Measurements from ENCODE around the gene ICA1. TPM values are rescaled to one million over a fixed set of nuclear protein-coding genes. Genes with fewer than 3 reads are reported as not detected.
A peak's percentile ranks its signal among the peaks of the same experiment; 100 is the strongest.

ICA1 gene
- polyA plus RNA-seq, 4 donors, result 32.1 to 65.5 (median 45.7) TPM

DNA sequence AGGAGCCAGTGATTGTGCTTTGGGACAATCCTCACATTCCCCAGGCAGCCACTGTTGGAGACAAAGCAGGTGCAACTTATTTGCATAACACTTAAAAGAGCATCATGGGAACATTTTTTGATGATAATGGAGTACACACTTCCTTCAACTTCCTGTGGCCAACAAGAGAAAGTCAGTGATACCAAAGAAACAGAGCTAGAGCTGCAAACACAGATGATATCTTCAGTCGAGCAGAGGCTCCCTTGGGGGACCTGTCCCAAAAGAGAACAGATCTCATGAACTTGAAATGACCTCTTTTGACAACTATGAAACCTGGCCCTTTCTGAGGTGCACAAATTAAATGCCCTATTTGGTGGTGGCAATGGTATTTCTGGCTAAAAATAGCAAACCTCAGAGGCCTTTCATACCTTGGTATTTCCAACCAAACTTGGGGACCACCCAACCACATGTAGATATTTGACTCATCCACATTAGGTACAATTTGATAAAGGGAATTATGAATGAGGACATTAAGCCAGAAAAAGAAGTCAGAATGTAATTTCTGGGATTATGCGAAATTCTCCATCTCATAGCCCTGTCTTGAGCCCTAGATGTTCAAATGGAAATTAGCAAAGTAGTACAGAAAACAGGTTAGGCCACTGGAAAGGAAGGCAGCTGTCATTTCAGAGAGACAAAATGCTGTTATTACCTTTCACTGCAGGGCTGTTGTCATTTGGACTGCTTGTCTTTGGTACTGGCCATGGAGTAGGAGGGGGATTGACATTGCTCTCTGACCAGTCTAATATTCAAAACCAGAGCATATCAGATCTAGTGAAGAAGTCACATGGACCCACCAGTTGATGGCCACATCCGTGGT lies 146.2 kb downstream of the ICA1 start:
- H3K27me3 ChIP-seq (ENCODE audit: control insufficient read depth in 3 of 3, insufficient read depth in 3 of 3, low read length in 3 of 3), result no peaks in the 10 kb centered on the region
- peak in 1 of 2 donors; percentile 16 for DNase-seq
- no peak overlapping the region for H3K4me3 ChIP-seq (ENCODE audit: low read depth in 1 of 3, low read length in 3 of 3)
- H3K27ac ChIP-seq (ENCODE audit: low read depth in 1 of 3, low read length in 2 of 3), result no peak overlapping the region
- 77 to 88% (median 84%) methylated on average over 3 of the region's 3 CpGs for WGBS, 3 donors
- peaks cover 3 to 21% (median 5%) of the 10 kb centered on the region in 3 donors for H3K36me3 ChIP-seq (ENCODE audit: control insufficient read depth in 3 of 3, insufficient read depth in 2 of 3, low read depth in 1 of 3, low read length in 3 of 3)
- no peak for FAIRE-seq
- no peaks in the 10 kb centered on the region for H3K4me1 ChIP-seq (ENCODE audit: control insufficient read depth in 3 of 3, insufficient read depth in 2 of 3, low read depth in 1 of 3, low read length in 2 of 3)
- H3K9me3 ChIP-seq (ENCODE audit: control insufficient read depth in 2 of 2, insufficient read depth in 1 of 2, low read depth in 1 of 2, low read length in 1 of 2), result peaks cover 0 to 8% of the 10 kb centered on the region in 2 donors

GRCh38 chr7:8114175-8114574 lies 147.8 kb downstream of the ICA1 start:
- Histone ChIP-seq H3K9me3 (ENCODE audit: control insufficient read depth in 2 of 2, insufficient read depth in 1 of 2, low read depth in 1 of 2, low read length in 1 of 2) (peaks cover 0 to 8% of the 10 kb centered on the region in 2 donors), H3K4me1 (ENCODE audit: control insufficient read depth in 3 of 3, insufficient read depth in 2 of 3, low read depth in 1 of 3, low read length in 2 of 3) (no peaks in the 10 kb centered on the region), H3K4me3 (ENCODE audit: low read depth in 1 of 3, low read length in 3 of 3) (no peak overlapping the region), H3K36me3 (ENCODE audit: control insufficient read depth in 3 of 3, insufficient read depth in 2 of 3, low read depth in 1 of 3, low read length in 3 of 3) (peaks cover 3 to 17% (median 3%) of the 10 kb centered on the region in 3 donors), H3K27ac (ENCODE audit: low read depth in 1 of 3, low read length in 2 of 3) (no peak overlapping the region), H3K27me3 (ENCODE audit: control insufficient read depth in 3 of 3, insufficient read depth in 3 of 3, low read length in 3 of 3) (no peaks in the 10 kb centered on the region)
- FAIRE-seq (no peak), DNase-seq (no peak)
- WGBS, 3 donors, result 77 to 82% (median 79%) methylated on average over 4 of the region's 4 CpGs

DNA sequence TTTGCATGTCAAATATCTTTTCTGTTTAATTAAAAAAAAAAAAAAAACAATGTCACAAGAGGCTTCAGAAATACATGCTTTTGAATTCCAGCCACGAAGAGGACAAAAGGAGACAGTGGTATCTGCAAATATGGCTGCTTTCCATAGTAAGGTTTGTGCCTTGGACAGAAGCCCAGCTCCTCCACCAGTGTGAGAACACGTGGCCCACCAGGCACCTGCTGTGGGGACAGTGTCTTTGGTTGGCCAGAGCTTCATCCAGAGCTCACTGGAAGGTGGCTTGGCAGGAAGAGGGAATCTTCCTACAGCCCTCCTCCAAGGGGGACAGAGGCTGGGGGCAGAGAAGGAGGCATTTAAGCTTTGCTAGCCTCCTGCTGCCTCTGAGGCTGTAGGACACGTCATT lies 148.8 kb downstream of the ICA1 start:
- Histone ChIP-seq H3K27me3 (ENCODE audit: control insufficient read depth in 3 of 3, insufficient read depth in 3 of 3, low read length in 3 of 3) (no peaks in the 10 kb centered on the region), H3K27ac (ENCODE audit: low read depth in 1 of 3, low read length in 2 of 3) (no peak overlapping the region), H3K4me1 (ENCODE audit: control insufficient read depth in 3 of 3, insufficient read depth in 2 of 3, low read depth in 1 of 3, low read length in 2 of 3) (no peaks in the 10 kb centered on the region), H3K4me3 (ENCODE audit: low read depth in 1 of 3, low read length in 3 of 3) (no peak overlapping the region), H3K9me3 (ENCODE audit: control insufficient read depth in 2 of 2, insufficient read depth in 1 of 2, low read depth in 1 of 2, low read length in 1 of 2) (peaks cover 0 to 8% of the 10 kb centered on the region in 2 donors), H3K36me3 (ENCODE audit: control insufficient read depth in 3 of 3, insufficient read depth in 2 of 3, low read depth in 1 of 3, low read length in 3 of 3) (peaks cover 0 to 13% (median 3%) of the 10 kb centered on the region in 3 donors)
- FAIRE-seq, result no peak
- no peak for DNase-seq
- 91 to 95% (median 92%) methylated on average over 3 of the region's 3 CpGs for WGBS, 3 donors

DNA sequence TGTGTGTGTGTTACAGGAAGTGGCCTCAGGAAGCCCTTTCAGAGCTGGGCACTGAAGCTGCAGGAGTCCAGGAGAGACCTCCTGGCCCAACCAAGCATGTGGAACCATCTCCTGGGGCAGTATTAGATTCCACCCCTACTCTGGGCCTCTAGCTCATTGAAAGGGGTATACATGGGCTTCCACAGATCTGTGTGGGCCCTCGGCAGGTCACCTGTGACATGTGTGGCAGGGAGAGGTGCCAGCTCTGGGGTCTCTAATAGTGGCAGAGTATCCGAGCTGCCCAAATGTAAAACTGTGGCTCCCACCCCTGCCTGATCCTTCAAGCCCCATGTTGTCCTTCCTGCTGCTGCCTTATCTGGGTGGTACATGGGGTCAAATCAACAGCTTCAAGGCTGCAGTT lies 149.3 kb downstream of the ICA1 start:
- DNase-seq (no peak), FAIRE-seq (no peak)
- no peaks in the 10 kb centered on the region for H3K27me3 ChIP-seq (ENCODE audit: control insufficient read depth in 3 of 3, insufficient read depth in 3 of 3, low read length in 3 of 3)
- H3K27ac ChIP-seq (ENCODE audit: low read depth in 1 of 3, low read length in 2 of 3), result no peak overlapping the region
- peaks cover 0 to 8% of the 10 kb centered on the region in 2 donors for H3K9me3 ChIP-seq (ENCODE audit: control insufficient read depth in 2 of 2, insufficient read depth in 1 of 2, low read depth in 1 of 2, low read length in 1 of 2)
- peaks cover 0 to 13% (median 3%) of the 10 kb centered on the region in 3 donors for H3K36me3 ChIP-seq (ENCODE audit: control insufficient read depth in 3 of 3, insufficient read depth in 2 of 3, low read depth in 1 of 3, low read length in 3 of 3)
- WGBS, 3 donors, result 97 to 100% (median 97%) methylated on average over 2 of the region's 2 CpGs
- no peaks in the 10 kb centered on the region for H3K4me1 ChIP-seq (ENCODE audit: control insufficient read depth in 3 of 3, insufficient read depth in 2 of 3, low read depth in 1 of 3, low read length in 2 of 3)
- no peak overlapping the region for H3K4me3 ChIP-seq (ENCODE audit: low read depth in 1 of 3, low read length in 3 of 3)

DNA sequence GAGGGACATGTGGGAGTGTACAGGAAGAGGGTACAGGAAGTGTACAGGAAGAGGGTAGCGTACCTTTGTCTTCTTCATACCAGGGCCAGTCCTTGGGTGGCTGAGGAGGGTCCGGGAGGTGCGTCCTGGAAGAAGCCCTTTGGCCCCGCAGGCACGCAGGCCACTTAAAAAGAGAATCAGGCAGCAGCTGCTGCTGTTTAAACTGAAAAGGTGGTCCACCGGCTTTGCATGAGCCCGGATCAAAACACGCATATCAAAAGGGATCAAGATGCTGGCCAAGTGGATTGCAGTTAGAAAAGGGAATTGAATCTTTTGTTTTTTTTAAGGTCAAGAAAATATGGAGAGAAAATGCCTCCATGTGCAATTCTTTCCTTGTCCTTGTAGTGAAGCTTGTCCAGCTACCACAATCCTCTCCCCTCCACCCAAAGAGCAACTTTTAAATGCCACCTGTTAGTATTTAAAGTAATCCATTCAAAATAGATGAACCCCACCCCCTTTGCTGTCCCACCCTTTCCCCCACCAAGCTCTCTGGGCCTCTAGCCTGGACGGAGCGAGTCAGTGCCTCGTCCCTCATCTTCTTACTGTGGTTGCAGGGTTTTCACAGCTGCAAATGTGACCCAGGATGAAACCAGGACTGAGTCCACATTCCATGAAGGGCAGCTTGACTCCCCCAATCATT lies 150.5 kb downstream of the ICA1 start:
- Histone ChIP-seq H3K4me3 (ENCODE audit: low read depth in 1 of 3, low read length in 3 of 3) (no peak overlapping the region), H3K27me3 (ENCODE audit: control insufficient read depth in 3 of 3, insufficient read depth in 3 of 3, low read length in 3 of 3) (no peaks in the 10 kb centered on the region), H3K36me3 (ENCODE audit: control insufficient read depth in 3 of 3, insufficient read depth in 2 of 3, low read depth in 1 of 3, low read length in 3 of 3) (peaks cover 0 to 13% (median 3%) of the 10 kb centered on the region in 3 donors), H3K27ac (ENCODE audit: low read depth in 1 of 3, low read length in 2 of 3) (no peak overlapping the region), H3K9me3 (ENCODE audit: control insufficient read depth in 2 of 2, insufficient read depth in 1 of 2, low read depth in 1 of 2, low read length in 1 of 2) (peaks cover 0 to 8% of the 10 kb centered on the region in 2 donors), H3K4me1 (ENCODE audit: control insufficient read depth in 3 of 3, insufficient read depth in 2 of 3, low read depth in 1 of 3, low read length in 2 of 3) (no peaks in the 10 kb centered on the region)
- no peak for FAIRE-seq
- DNase-seq, result no peak
- WGBS, 3 donors, result 79 to 87% (median 80%) methylated on average over 10 to 11 of the region's 11 CpGs

- Histone ChIP-seq H3K27me3 (ENCODE audit: control insufficient read depth in 3 of 3, insufficient read depth in 3 of 3, low read length in 3 of 3) (no peaks in the 10 kb centered on the region), H3K9me3 (ENCODE audit: control insufficient read depth in 2 of 2, insufficient read depth in 1 of 2, low read depth in 1 of 2, low read length in 1 of 2) (peaks cover 0 to 8% of the 10 kb centered on the region in 2 donors), H3K36me3 (ENCODE audit: control insufficient read depth in 3 of 3, insufficient read depth in 2 of 3, low read depth in 1 of 3, low read length in 3 of 3) (peaks cover 0 to 13% (median 0%) of the 10 kb centered on the region in 3 donors), H3K27ac (ENCODE audit: low read depth in 1 of 3, low read length in 2 of 3) (no peak overlapping the region), H3K4me3 (ENCODE audit: low read depth in 1 of 3, low read length in 3 of 3) (no peak overlapping the region), H3K4me1 (ENCODE audit: control insufficient read depth in 3 of 3, insufficient read depth in 2 of 3, low read depth in 1 of 3, low read length in 2 of 3) (no peaks in the 10 kb centered on the region)
- DNase-seq (no peak), FAIRE-seq (no peak)
- 74 to 80% (median 75%) methylated on average over 4 of the region's 4 CpGs for WGBS, 3 donors
Observed at GRCh38 chr7:8109196-8110022, 152.6 kb downstream of the ICA1 start.

- Histone ChIP-seq H3K4me3 (ENCODE audit: low read depth in 1 of 3, low read length in 3 of 3) (no peak overlapping the region), H3K27ac (ENCODE audit: low read depth in 1 of 3, low read length in 2 of 3) (peak overlapping the region in 2 of 3 donors; percentile 27 to 60), H3K36me3 (ENCODE audit: control insufficient read depth in 3 of 3, insufficient read depth in 2 of 3, low read depth in 1 of 3, low read length in 3 of 3) (no peaks in the 10 kb centered on the region), H3K27me3 (ENCODE audit: control insufficient read depth in 3 of 3, insufficient read depth in 3 of 3, low read length in 3 of 3) (no peaks in the 10 kb centered on the region), H3K9me3 (ENCODE audit: control insufficient read depth in 2 of 2, insufficient read depth in 1 of 2, low read depth in 1 of 2, low read length in 1 of 2) (peaks cover 0 to 2% of the 10 kb centered on the region in 2 donors), H3K4me1 (ENCODE audit: control insufficient read depth in 3 of 3, insufficient read depth in 2 of 3, low read depth in 1 of 3, low read length in 2 of 3) (no peaks in the 10 kb centered on the region)
- peak in 1 of 2 donors; percentile 14 for DNase-seq
- 48 to 66% (median 58%) methylated on average over 4 of the region's 4 CpGs for WGBS, 3 donors
- FAIRE-seq, result no peak
Observed at GRCh38 chr7:8105449-8106095, 156.4 kb downstream of the ICA1 start.
